T-helper 2 cell treated with Interferon-gamma antibody and Interleukin-4, amounts not matched to agents 5 μg/mL and 100 μg/mL, for 36 hours (primary cell): ENCODE results near the gene LRRFIP1.
A peak's percentile ranks its signal among the peaks of the same experiment; 100 is the strongest.

Experiments used
- DNase-seq: peaks from one replicate; pipeline ENCODE4 v3.0.0; 2021; ENCODE audit warnings: low spot score
- H3K27ac Mint-ChIP-seq: one replicate; pipeline ENCODE4 v1.8.0; 2021; ENCODE audit warnings: mild to moderate bottlenecking, mixed read lengths
- H3K27me3 Mint-ChIP-seq: one replicate; pipeline ENCODE4 v1.8.0; 2021; ENCODE audit warnings: low read depth, mixed read lengths
- H3K36me3 Mint-ChIP-seq: one replicate; pipeline ENCODE4 v1.8.0; 2021; ENCODE audit warnings: low read depth, mixed read lengths
- H3K4me1 Mint-ChIP-seq: one replicate; pipeline ENCODE4 v1.8.0; 2021; ENCODE audit warnings: low read depth, mixed read lengths
- H3K4me3 Mint-ChIP-seq: one replicate; pipeline ENCODE4 v1.8.0; 2022; ENCODE audit warnings: mild to moderate bottlenecking, moderate library complexity, mixed read lengths
- H3K9me3 Mint-ChIP-seq: one replicate; pipeline ENCODE4 v1.8.0; 2021; ENCODE audit warnings: mixed read lengths

The LRRFIP1 gene

GRCh38 chr2:237734905-237735623 is 107.7 kb downstream of the LRRFIP1 start:
- peaks cover 36% of the 10 kb centered on the region for H3K36me3 Mint-ChIP-seq
- no peak for DNase-seq
- no peak overlapping the region for H3K4me3 Mint-ChIP-seq
- H3K9me3 Mint-ChIP-seq: no peaks in the 10 kb centered on the region
- no peak overlapping the region for H3K27ac Mint-ChIP-seq
- H3K4me1 Mint-ChIP-seq: peaks cover 32% of the 10 kb centered on the region
- no peaks in the 10 kb centered on the region for H3K27me3 Mint-ChIP-seq

GRCh38 chr2:237735798-237736197 is 108.4 kb downstream of the LRRFIP1 start:
- H3K27ac Mint-ChIP-seq: no peak overlapping the region

DNA sequence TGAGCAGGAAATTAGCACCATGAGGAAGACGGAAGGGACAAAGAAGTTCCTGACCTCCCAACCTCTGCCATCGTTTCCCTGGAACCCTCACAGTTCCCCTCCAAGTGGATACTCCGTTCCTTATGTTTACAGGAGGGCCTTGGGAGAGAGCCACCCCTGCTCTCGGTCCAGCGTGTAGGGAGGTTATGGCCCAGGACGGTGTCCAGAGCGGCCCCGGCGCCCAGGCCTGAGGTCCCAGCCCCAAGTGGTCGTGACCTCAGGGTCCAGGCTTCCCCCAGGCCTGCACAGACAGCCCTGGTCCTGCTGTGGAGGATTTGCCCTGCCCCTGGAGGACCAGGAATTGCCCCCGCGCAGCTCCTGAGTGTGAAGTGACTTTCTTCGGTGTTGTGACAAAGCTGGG is 109.4 kb downstream of the LRRFIP1 start:
- no peak overlapping the region for H3K27ac Mint-ChIP-seq
- H3K4me1 Mint-ChIP-seq: peaks cover 25% of the 10 kb centered on the region
- peaks cover 37% of the 10 kb centered on the region for H3K36me3 Mint-ChIP-seq

More at GRCh38 chr2:237735798-237736197, 108.4 kb downstream of the LRRFIP1 start:
- peaks cover 36% of the 10 kb centered on the region for H3K36me3 Mint-ChIP-seq
- H3K27me3 Mint-ChIP-seq: no peaks in the 10 kb centered on the region
- H3K4me3 Mint-ChIP-seq: no peak overlapping the region
- peaks cover 30% of the 10 kb centered on the region for H3K4me1 Mint-ChIP-seq
- no peak for DNase-seq
- H3K9me3 Mint-ChIP-seq: no peaks in the 10 kb centered on the region

GRCh38 chr2:237737196-237737865 is 109.9 kb downstream of the LRRFIP1 start:
- DNase-seq: no peak
- no peaks in the 10 kb centered on the region for H3K9me3 Mint-ChIP-seq
- H3K4me3 Mint-ChIP-seq: no peak overlapping the region

More for the DNA sequence above, 109.4 kb downstream of the LRRFIP1 start:
- no peak overlapping the region for H3K4me3 Mint-ChIP-seq
- H3K27me3 Mint-ChIP-seq: no peaks in the 10 kb centered on the region
- no peaks in the 10 kb centered on the region for H3K9me3 Mint-ChIP-seq
- DNase-seq: no peak

GRCh38 chr2:237738255-237738654 is 110.9 kb downstream of the LRRFIP1 start:
- H3K4me3 Mint-ChIP-seq: no peak overlapping the region
- H3K27ac Mint-ChIP-seq: no peak overlapping the region
- peaks cover 18% of the 10 kb centered on the region for H3K4me1 Mint-ChIP-seq
- H3K36me3 Mint-ChIP-seq: peaks cover 33% of the 10 kb centered on the region
- no peaks in the 10 kb centered on the region for H3K27me3 Mint-ChIP-seq
- no peak for DNase-seq
- H3K9me3 Mint-ChIP-seq: no peaks in the 10 kb centered on the region

More at GRCh38 chr2:237737196-237737865, 109.9 kb downstream of the LRRFIP1 start:
- no peaks in the 10 kb centered on the region for H3K27me3 Mint-ChIP-seq
- H3K27ac Mint-ChIP-seq: peak overlapping the region; percentile 4
- H3K4me1 Mint-ChIP-seq: peaks cover 25% of the 10 kb centered on the region
- peaks cover 33% of the 10 kb centered on the region for H3K36me3 Mint-ChIP-seq

- DNase-seq: no peak
- Mint-ChIP-seq H3K36me3 (peaks cover 35% of the 10 kb centered on the region), H3K4me3 (no peak overlapping the region), H3K27ac (peak overlapping the region; percentile 65), H3K27me3 (no peaks in the 10 kb centered on the region), H3K4me1 (peaks cover 18% of the 10 kb centered on the region), H3K9me3 (no peaks in the 10 kb centered on the region)
Observed at GRCh38 chr2:237739101-237739500, 111.7 kb downstream of the LRRFIP1 start.

- no peak for DNase-seq
- H3K9me3 Mint-ChIP-seq: no peaks in the 10 kb centered on the region
- peaks cover 33% of the 10 kb centered on the region for H3K36me3 Mint-ChIP-seq
- H3K27me3 Mint-ChIP-seq: no peaks in the 10 kb centered on the region
- H3K4me3 Mint-ChIP-seq: no peak overlapping the region
- H3K27ac Mint-ChIP-seq: no peak overlapping the region
- peaks cover 23% of the 10 kb centered on the region for H3K4me1 Mint-ChIP-seq
Observed at GRCh38 chr2:237742191-237742590, 114.8 kb downstream of the LRRFIP1 start.

DNA sequence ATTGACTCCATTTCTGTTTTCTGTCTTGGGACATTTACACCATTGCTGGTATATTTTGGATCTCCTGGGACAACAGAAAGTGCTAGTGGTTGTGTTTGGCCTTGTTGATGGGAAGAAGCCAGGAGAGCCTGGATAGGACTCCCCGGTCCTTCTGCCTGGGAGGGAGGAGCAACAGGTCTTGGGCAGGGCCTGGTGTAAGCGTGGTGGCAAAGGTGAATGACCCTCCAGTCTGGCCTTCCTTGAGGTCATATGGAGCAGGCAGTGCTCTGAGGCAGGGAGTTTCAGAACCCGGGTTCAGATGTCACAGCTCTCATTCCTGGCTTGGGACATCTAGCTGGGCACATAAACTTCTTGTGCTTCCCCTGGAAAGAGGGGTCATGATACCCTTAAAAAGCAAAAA is 115.2 kb downstream of the LRRFIP1 start:
- no peak for DNase-seq
- H3K36me3 Mint-ChIP-seq: peaks cover 33% of the 10 kb centered on the region
- peak overlapping the region; percentile 65 for H3K27ac Mint-ChIP-seq
- H3K4me1 Mint-ChIP-seq: peaks cover 23% of the 10 kb centered on the region
- H3K4me3 Mint-ChIP-seq: no peak overlapping the region
- H3K27me3 Mint-ChIP-seq: no peaks in the 10 kb centered on the region
- H3K9me3 Mint-ChIP-seq: no peaks in the 10 kb centered on the region

- DNase-seq: no peak
- peaks cover 19% of the 10 kb centered on the region for H3K4me1 Mint-ChIP-seq
- peaks cover 31% of the 10 kb centered on the region for H3K36me3 Mint-ChIP-seq
- peak overlapping the region; percentile 65 for H3K27ac Mint-ChIP-seq
- no peaks in the 10 kb centered on the region for H3K27me3 Mint-ChIP-seq
- no peaks in the 10 kb centered on the region for H3K9me3 Mint-ChIP-seq
- no peak overlapping the region for H3K4me3 Mint-ChIP-seq
Observed at GRCh38 chr2:237743024-237743423, 115.6 kb downstream of the LRRFIP1 start.

DNA sequence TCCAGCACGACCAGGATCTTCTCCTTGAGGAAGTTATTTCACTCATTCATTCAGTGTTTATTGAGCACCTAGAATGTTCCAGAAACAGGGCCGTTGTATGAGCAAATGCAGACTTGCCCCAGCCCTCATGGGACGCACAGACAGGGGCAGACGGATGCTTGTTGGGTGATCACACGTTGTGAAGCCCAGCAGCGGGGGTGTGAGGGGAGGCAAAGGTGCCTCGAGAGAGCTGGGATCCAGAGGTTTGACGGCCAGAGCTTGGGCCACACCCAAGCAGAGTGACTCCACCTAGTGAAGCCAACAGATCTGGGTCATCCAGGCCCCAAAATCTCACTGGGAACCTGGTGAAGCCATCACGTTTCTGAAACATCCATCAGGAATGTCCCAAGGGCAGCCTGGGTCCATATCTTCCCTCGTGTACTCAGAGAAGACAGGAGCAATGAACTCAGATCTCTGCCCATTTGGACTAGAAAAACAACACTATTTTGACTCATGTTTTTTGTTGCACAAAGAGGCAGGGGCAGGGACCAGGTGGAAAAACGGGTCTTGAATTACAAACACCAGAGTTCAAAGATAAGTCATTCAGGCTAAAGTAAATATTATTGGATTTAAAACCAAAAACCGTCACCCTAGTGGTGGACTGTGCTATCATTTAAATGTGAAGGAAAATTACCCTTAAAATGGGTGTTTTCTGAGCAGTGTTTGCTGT is 116.3 kb downstream of the LRRFIP1 start:
- H3K9me3 Mint-ChIP-seq: no peaks in the 10 kb centered on the region
- H3K27ac Mint-ChIP-seq: peak overlapping the region; percentile 60
- no peaks in the 10 kb centered on the region for H3K27me3 Mint-ChIP-seq
- H3K4me3 Mint-ChIP-seq: no peak overlapping the region
- H3K4me1 Mint-ChIP-seq: peaks cover 19% of the 10 kb centered on the region
- no peak for DNase-seq
- peaks cover 34% of the 10 kb centered on the region for H3K36me3 Mint-ChIP-seq

GRCh38 chr2:237744270-237744612 is 116.9 kb downstream of the LRRFIP1 start:
- Mint-ChIP-seq H3K4me3 (no peak overlapping the region), H3K27me3 (no peaks in the 10 kb centered on the region), H3K36me3 (peaks cover 37% of the 10 kb centered on the region), H3K4me1 (peaks cover 19% of the 10 kb centered on the region), H3K9me3 (no peaks in the 10 kb centered on the region), H3K27ac (no peak overlapping the region)
- no peak for DNase-seq

GRCh38 chr2:237744613-237745249 is 117.3 kb downstream of the LRRFIP1 start:
- no peaks in the 10 kb centered on the region for H3K27me3 Mint-ChIP-seq
- no peak overlapping the region for H3K4me3 Mint-ChIP-seq
- H3K9me3 Mint-ChIP-seq: no peaks in the 10 kb centered on the region
- peak; percentile 50 for DNase-seq
- H3K36me3 Mint-ChIP-seq: peaks cover 39% of the 10 kb centered on the region
- peaks cover 20% of the 10 kb centered on the region for H3K4me1 Mint-ChIP-seq
- peak overlapping the region; percentile 47 for H3K27ac Mint-ChIP-seq

GRCh38 chr2:237745250-237745613 is 117.8 kb downstream of the LRRFIP1 start:
- DNase-seq: no peak
- Mint-ChIP-seq H3K36me3 (peaks cover 41% of the 10 kb centered on the region), H3K4me1 (peaks cover 22% of the 10 kb centered on the region), H3K9me3 (no peaks in the 10 kb centered on the region), H3K27me3 (no peaks in the 10 kb centered on the region), H3K4me3 (no peak overlapping the region), H3K27ac (peak overlapping the region; percentile 47)
